SKM-1 (cell line): ENCODE results near the gene USP48.
"Not testable (repeated sequence)": the region's sequence is repeated elsewhere in the genome, so short reads cannot be mapped to it uniquely, and the experiment has no call there.

Experiments used
- DNase-seq: peaks from one replicate; lab custom pipeline; 2025; ENCODE audit not compliant: unreplicated experiment; lab: John Stamatoyannopoulos, UW

USP48 gene

GRCh38 chr1:21704145-21704544 lies 78.8 kb downstream of the USP48 start:
- DNase-seq = no peak

- no peak for DNase-seq
Measured at GRCh38 chr1:21703318-21703963, 79.5 kb downstream of the USP48 start.

- no peak for DNase-seq
Measured at GRCh38 chr1:21702780-21703179, 80.2 kb downstream of the USP48 start.

GRCh38 chr1:21701401-21701800 lies 81.5 kb downstream of the USP48 start:
- no peak for DNase-seq

GRCh38 chr1:21700094-21700493 lies 82.9 kb downstream of the USP48 start:
- DNase-seq = no peak

- DNase-seq = no peak
Measured at GRCh38 chr1:21696931-21697330, 86.0 kb downstream of the USP48 start.

GRCh38 chr1:21693732-21694131 lies 89.2 kb downstream of the USP48 start:
- no peak for DNase-seq

- DNase-seq = no peak
Measured at GRCh38 chr1:21691739-21692138, 91.2 kb downstream of the USP48 start.

- DNase-seq = no peak
Measured at GRCh38 chr1:21689661-21690372, 93.1 kb downstream of the USP48 start.

- no peak for DNase-seq
Measured at GRCh38 chr1:21687081-21687529, 95.8 kb downstream of the USP48 start.

- DNase-seq = no peak
Measured at GRCh38 chr1:21685946-21686678, 96.8 kb downstream of the USP48 start.

GRCh38 chr1:21681426-21681825 lies 101.5 kb downstream of the USP48 start:
- DNase-seq = no peak

- DNase-seq = no peak
Measured at GRCh38 chr1:21680918-21681317, 102.0 kb downstream of the USP48 start.

- no peak for DNase-seq
Measured at GRCh38 chr1:21680381-21680780, 102.6 kb downstream of the USP48 start.

- no peak for DNase-seq
Measured at GRCh38 chr1:21677168-21677567, 105.8 kb downstream of the USP48 start.

GRCh38 chr1:21674957-21675356 lies 108.0 kb downstream of the USP48 start:
- DNase-seq = no peak

GRCh38 chr1:21673853-21674252 lies 109.1 kb downstream of the USP48 start:
- DNase-seq = not testable (repeated sequence)

- DNase-seq = no peak
Measured at GRCh38 chr1:21673277-21673780, 109.6 kb downstream of the USP48 start.

GRCh38 chr1:21672478-21673276 lies 110.3 kb downstream of the USP48 start:
- no peak for DNase-seq

- DNase-seq = no peak
Measured at GRCh38 chr1:21671915-21672314, 111.0 kb downstream of the USP48 start.
